GM12873 (cell line): ENCODE results near the gene NEO1.

Experiments
- TF ChIP-seq, protein P1 (sequence below): IDR thresholded peaks from 2 replicates; pipeline ENCODE4 v1.5.1; 2012; ENCODE audit warnings: low read depth, mild to moderate bottlenecking, moderate library complexity, low read length, control low read depth; ENCODE audit not compliant: insufficient read depth; ENCODE audit errors: missing control alignments

NEO1 gene

DNA sequence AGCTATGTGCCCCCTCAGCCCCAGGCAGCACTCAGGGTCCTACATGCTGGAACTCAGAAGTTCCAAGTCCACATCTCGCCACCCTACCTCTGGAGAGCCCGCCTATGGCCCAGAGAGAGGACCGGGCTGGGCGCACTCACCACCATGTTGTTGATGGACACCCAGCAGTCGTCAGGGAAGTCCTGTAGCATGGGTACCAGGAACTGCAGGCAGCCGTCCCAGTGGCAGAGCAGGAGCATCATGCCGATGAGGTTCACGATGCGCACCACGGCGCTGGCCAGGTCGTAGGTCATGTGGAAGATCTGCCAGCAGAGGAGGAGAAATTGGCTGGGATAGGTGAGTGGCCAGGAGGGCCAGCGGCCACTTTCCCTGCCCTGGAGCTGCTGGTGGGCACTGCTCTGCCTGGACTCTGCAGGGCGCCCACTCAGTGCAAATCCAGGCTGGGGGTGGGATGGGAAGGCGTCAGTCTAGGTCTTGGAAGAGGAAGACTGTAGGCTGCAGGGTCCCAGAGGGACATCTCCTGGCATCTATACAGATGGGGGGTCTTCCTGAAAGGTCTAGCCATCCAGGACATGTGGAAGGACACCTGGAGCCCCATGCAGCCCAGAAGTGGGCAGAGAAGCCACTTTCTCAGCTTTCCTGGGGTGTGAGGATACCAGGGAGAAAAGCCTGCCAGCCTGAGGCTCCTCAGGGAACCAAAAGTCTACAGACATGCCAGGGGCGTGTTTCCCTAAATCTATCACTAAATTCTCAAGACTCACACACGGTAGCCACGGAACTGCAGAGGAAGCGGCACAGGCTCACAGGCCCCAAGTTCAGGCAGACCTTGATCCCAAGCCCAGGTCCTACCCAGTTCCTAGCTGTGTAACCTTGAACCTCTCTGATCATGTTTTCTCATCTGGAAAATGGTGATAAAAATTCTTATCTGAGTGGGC is 280.0 kb downstream of the NEO1 start:
- TF ChIP-seq, protein P1, sequence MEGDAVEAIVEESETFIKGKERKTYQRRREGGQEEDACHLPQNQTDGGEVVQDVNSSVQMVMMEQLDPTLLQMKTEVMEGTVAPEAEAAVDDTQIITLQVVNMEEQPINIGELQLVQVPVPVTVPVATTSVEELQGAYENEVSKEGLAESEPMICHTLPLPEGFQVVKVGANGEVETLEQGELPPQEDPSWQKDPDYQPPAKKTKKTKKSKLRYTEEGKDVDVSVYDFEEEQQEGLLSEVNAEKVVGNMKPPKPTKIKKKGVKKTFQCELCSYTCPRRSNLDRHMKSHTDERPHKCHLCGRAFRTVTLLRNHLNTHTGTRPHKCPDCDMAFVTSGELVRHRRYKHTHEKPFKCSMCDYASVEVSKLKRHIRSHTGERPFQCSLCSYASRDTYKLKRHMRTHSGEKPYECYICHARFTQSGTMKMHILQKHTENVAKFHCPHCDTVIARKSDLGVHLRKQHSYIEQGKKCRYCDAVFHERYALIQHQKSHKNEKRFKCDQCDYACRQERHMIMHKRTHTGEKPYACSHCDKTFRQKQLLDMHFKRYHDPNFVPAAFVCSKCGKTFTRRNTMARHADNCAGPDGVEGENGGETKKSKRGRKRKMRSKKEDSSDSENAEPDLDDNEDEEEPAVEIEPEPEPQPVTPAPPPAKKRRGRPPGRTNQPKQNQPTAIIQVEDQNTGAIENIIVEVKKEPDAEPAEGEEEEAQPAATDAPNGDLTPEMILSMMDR: no peak

DNA sequence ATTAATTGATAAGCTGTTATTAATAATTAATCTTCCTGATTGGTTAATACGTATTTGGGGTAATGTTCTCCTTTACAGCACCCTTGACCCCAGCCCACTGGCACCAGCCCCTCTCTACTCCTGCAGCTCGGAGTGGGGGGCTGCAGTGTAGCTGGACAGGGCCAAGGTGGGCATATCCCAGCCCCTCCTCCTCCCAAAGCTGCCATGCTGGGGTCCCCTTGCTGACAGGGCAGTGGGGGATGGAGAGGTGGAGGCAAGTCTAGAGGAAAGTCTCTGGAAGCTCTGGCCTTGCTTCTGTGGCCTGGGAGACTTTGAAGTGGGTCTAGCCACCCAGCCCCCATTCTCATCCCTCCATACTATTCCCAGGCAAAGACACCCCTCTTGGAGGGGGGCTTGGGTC is 280.7 kb downstream of the NEO1 start:
- TF ChIP-seq, protein P1: no peak

DNA sequence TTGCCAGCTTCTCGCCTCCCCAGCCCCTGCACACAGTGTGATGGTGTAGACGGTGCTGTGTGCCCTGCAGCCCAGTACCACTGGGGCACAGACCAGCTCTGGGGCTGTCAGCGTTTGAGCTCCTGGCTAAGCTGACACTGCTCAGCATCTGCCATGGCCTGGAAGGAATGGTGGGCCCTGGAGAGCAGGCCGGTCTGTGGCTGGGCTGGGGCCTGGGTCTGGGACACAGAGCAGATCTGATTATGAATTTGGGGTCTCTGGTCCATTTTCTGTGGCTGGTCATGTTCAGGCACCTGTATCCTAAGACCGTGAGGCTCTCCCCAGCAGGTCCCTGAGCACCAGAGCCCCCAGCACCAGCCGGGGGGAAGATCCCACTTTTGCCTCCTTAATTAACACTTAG is 281.8 kb downstream of the NEO1 start:
- TF ChIP-seq, protein P1: no peak

DNA sequence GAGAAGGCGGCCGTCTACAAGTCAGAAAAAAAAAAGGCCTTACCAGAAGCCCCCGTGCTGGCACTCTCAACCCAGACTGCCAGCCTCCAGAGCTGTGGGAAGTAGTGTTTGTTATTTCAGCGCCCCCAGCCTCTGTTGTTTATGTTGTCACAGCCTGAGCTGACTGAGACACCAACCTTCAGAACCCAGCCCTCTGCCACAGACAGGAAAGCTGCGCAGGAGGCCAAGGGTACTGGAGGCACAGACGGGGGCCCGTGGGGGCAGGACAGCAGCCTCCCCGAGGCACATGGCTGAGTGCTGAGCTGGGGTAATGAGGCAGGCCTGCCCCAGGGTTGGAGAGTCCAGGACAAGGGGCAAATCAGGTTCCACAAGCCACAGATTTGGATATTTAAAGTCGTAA is 282.8 kb downstream of the NEO1 start:
- TF ChIP-seq, protein P1: no peak

DNA sequence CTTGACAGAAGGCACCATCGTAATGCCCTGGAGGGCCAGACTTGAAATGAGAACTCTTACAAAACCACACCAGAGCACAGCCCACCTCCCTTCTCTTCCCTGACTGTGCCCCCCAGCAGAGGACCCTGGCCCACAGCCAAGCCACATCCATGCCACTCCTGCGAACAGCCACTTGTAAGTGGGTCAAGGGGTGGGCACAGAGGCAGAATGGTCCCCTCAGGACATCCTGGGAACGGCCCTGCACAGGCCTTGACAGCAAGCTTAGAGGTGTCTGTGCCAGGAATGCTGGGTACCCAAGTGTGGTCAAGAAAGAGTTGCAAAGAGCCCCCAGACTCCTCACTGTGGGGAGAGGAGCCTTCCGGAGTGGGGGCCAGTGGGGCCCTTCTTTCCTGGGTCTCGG is 283.2 kb downstream of the NEO1 start:
- TF ChIP-seq, protein P1: no peak

DNA sequence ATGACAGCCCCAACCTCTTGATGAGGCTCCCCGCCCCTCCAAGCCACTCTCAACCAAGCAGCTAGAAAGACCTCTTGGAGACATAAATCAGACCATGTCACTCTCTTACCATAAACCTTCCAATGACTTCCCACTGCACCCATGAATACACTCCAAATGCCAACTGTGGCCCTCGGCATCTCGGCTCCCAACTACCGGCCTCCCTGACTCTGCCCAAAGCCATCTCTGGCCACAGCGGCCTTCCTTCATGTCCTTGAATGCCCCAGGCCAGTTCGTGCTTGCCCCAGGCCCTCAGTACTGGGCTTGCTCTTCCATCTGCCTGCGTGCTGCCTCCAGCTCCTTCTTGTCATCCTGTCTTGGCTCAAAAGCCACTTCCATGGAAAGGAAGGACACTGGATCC is 284.5 kb downstream of the NEO1 start:
- TF ChIP-seq, protein P1: no peak

DNA sequence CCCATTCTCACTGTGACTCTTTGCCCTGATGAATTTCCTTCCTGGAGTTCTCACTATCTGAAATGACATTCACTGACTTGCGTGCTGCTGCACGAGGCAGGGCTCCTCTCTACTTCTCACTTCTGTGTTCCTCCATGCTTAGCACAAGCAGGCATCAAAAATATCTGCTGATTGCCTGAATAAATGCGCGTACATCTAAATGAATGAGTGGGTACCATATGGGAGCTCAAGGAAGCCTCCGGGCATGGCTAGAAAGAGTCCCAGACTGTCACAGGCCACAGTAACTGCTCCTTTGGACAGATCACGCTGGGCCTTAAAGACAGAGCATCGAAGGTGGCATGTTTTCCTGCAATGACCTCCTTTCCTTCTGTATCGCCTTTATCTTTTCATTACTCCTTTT is 284.9 kb downstream of the NEO1 start:
- TF ChIP-seq, protein P1: no peak
